Naive thymus-derived CD4-positive, alpha-beta T cell (primary cell): Measurements from ENCODE around the gene OSGIN1. TPM values are rescaled to one million over a fixed set of nuclear protein-coding genes. Genes with fewer than 3 reads are reported as not detected.

Experiments used
- ATAC-seq: fragments of 150-1000 bp; cut with Tn5 transposase; 2 replicates; pipeline ENCODE4 v1.10.0; 2021; ENCODE audit warnings: mild to moderate bottlenecking, moderate library complexity
- CTCF ChIA-PET: fragments of 350-600 bp; sonication (Branson Sonifier 250); formaldehyde crosslinking; loops from one replicate; lab custom pipeline; 2021; ENCODE audit warnings: antibody characterized with exemption; lab: Charles Lee
- POLR2A ChIA-PET: fragments of 350-600 bp; sonication (Branson Sonifier 250); formaldehyde crosslinking; loops from one replicate; lab custom pipeline; 2021; ENCODE audit warnings: antibody characterized with exemption, inconsistent platforms; lab: Charles Lee
- DNase-seq, 9 donors: peaks; one replicate each; pipeline versions ENCODE4 v3.0.0 to v3.0.0-alpha.2; 2020 to 2022; ENCODE audit warnings: mixed read lengths in 1 of 9
- H3K27ac ChIP-seq: one replicate; pipeline ENCODE4 v1.7.0; 2013; ENCODE audit warnings: mild to moderate bottlenecking, low read depth, low read length, moderate library complexity
- H3K27me3 ChIP-seq, 2 donors: one replicate each; pipeline ENCODE4 v1.7.0; 2013; ENCODE audit warnings: low read length in 2 of 2, mild to moderate bottlenecking in 2 of 2, moderate library complexity in 2 of 2; ENCODE audit not compliant: control insufficient read depth in 2 of 2, insufficient read depth in 2 of 2
- H3K36me3 ChIP-seq, 3 experiments: 1 replicate in 2 of 3; 2 replicates in 1 of 3; pipeline ENCODE4 v1.7.0; 2013; ENCODE audit warnings: low read length in 3 of 3, mild to moderate bottlenecking in 3 of 3, moderate library complexity in 1 of 3; ENCODE audit not compliant: insufficient read depth in 3 of 3, control insufficient read depth in 2 of 3
- H3K4me1 ChIP-seq, 2 donors: one replicate each; pipeline ENCODE4 v1.7.0; 2013; ENCODE audit warnings: low read length in 2 of 2, mild to moderate bottlenecking in 2 of 2, moderate library complexity in 1 of 2; ENCODE audit not compliant: control insufficient read depth in 2 of 2, insufficient read depth in 2 of 2
- H3K4me3 ChIP-seq: 2 replicates; pipeline ENCODE4 v1.7.0; 2013; ENCODE audit warnings: mild to moderate bottlenecking, low read length
- H3K9me3 ChIP-seq, 3 experiments: 1 replicate in 2 of 3; 2 replicates in 1 of 3; pipeline ENCODE4 v1.7.0; 2013; ENCODE audit warnings: low read length in 3 of 3; ENCODE audit not compliant: control insufficient read depth in 2 of 3
- H3K27ac Mint-ChIP-seq, 9 donors: one replicate each; pipeline ENCODE4 v1.8.0; 2020 to 2022; ENCODE audit warnings: mixed read lengths in 9 of 9, mild to moderate bottlenecking in 8 of 9, moderate library complexity in 5 of 9, inconsistent platforms in 2 of 9
- H3K27me3 Mint-ChIP-seq, 5 donors: one replicate each; pipeline ENCODE4 v1.8.0; 2021 to 2022; ENCODE audit warnings: mixed read lengths in 5 of 5, mild to moderate bottlenecking in 1 of 5
- H3K36me3 Mint-ChIP-seq, 5 donors: one replicate each; pipeline ENCODE4 v1.8.0; 2020 to 2022; ENCODE audit warnings: mixed read lengths in 5 of 5, mild to moderate bottlenecking in 3 of 5, inconsistent platforms in 1 of 5
- H3K4me1 Mint-ChIP-seq, 7 donors: one replicate each; pipeline ENCODE4 v1.8.0; 2020 to 2022; ENCODE audit warnings: mixed read lengths in 7 of 7, mild to moderate bottlenecking in 3 of 7, inconsistent platforms in 1 of 7
- H3K4me3 Mint-ChIP-seq, 10 donors: one replicate each; pipeline ENCODE4 v1.8.0; 2020 to 2022; ENCODE audit warnings: mild to moderate bottlenecking in 10 of 10, mixed read lengths in 10 of 10, moderate library complexity in 6 of 10, inconsistent platforms in 2 of 10
- H3K9me3 Mint-ChIP-seq, 11 donors: one replicate each; pipeline ENCODE4 v1.8.0; 2020 to 2022; ENCODE audit warnings: mixed read lengths in 11 of 11, mild to moderate bottlenecking in 4 of 11, inconsistent platforms in 1 of 11, moderate library complexity in 1 of 11
- intact Hi-C, 2 donors: fragments of 100-400 bp; cut with micrococcal nuclease; formaldehyde crosslinking; loops; one replicate each; pipeline ENCODE4 v1.15.1; 2023
- polyA plus RNA-seq, 2 donors: library from polyadenylated mRNA; unstranded; fragments of 300-500 nt; fragmentation: Illumina TruSeq; gene quantifications; one replicate each; pipeline ENCODE4 v1.2.3, GENCODE V29; 2021
- total RNA-seq, 6 experiments: library from RNA in 5 of 6; stranded (reverse) in 5 of 6; gene quantifications; 1 replicate in 5 of 6; 2 replicates in 1 of 6; pipeline ENCODE4 v1.2.3 and lab custom pipeline; 2021 to 2026

The OSGIN1 gene
- total and polyA plus RNA-seq, 7 experiments from 2014 or later: 0.34 to 8.4 (median 1.1) TPM; not detected in 1

DNA sequence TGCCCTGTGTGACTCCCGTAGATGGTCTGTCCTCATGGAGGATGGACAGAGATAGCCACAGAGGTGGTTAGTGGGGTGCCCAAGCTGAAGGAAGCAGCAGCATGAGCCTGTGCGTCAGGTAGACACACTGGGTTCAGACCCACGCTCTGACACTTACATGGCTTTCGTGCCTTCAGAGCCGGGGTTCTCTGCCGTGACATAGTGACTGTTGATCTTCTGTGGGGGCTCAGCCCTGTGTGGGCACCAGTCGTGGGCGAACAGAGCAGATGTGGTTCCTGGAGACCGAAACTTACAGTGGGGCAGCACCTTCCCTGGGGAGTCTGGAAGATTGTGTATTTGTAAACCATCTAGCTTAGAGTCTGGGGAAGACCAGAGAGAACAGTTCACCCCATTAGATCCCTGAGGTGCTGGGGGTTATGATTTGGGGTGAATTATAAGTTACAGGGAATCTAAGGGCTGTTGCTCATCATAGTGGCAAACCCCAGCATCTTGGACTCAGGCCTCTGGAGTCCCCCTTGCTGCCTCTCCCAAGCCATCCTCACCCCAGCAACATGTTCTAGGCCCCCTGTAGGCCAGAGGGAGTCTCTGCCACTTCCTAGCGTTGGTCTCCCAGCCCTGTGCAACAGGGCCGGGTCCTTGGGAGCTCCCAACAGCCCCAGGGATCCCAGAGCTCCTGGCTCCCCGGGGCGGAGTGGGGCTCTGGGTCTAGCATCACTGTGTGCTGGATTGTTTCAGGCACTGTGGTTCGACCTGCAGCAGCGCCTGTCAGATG, 43.6 kb downstream of the OSGIN1 start:
- Mint-ChIP-seq H3K27ac (no peak overlapping the region), H3K4me3 (no peak overlapping the region), H3K9me3 (peaks cover 0 to 4% (median 0%) of the 10 kb centered on the region in 11 donors), H3K36me3 (no peaks in the 10 kb centered on the region), H3K4me1 (peaks cover 0 to 4% (median 0%) of the 10 kb centered on the region in 7 donors), H3K27me3 (peaks cover 3 to 68% (median 40%) of the 10 kb centered on the region in 5 donors)
- no peaks in the 10 kb centered on the region for H3K27me3 ChIP-seq
- intact Hi-C loops: no loop called here
- no peaks in the 10 kb centered on the region for H3K36me3 ChIP-seq
- H3K27ac ChIP-seq: no peak overlapping the region
- ATAC-seq (no peak), DNase-seq (no peak)
- CTCF ChIA-PET: no interaction called here
- H3K4me1 ChIP-seq: no peaks in the 10 kb centered on the region
- POLR2A ChIA-PET: no interaction called here
- no peak overlapping the region for H3K4me3 ChIP-seq
- H3K9me3 ChIP-seq: no peaks in the 10 kb centered on the region

DNA sequence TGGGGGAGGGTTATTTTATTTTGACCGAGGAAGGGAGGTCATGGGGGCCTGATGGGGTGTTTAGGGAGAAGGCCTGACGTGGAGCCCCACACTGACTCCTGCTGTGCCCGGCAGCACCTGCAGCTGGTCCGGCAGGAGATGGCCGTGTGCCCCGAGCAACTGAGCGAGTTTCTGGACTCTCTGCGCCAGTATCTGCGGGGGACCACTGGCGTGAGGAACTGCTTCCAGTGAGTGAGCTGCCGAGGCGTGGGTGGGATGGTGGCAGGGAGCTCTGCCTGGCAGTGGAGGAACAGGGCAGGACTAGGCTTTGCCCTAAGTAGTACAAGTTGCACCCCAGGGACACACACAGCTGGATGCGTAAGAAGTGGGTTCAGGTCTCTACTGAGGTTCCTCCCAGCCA, 45.1 kb downstream of the OSGIN1 start:
- Mint-ChIP-seq H3K27me3 (peaks cover 3 to 60% (median 29%) of the 10 kb centered on the region in 5 donors), H3K9me3 (peaks cover 0 to 2% (median 0%) of the 10 kb centered on the region in 11 donors), H3K4me1 (peaks cover 0 to 4% (median 0%) of the 10 kb centered on the region in 7 donors), H3K36me3 (no peaks in the 10 kb centered on the region), H3K4me3 (no peak overlapping the region), H3K27ac (no peak overlapping the region)
- Histone ChIP-seq H3K4me3 (no peak overlapping the region), H3K36me3 (no peaks in the 10 kb centered on the region), H3K9me3 (no peaks in the 10 kb centered on the region), H3K4me1 (no peaks in the 10 kb centered on the region), H3K27ac (no peak overlapping the region), H3K27me3 (no peaks in the 10 kb centered on the region)
- ChIA-PET POLR2A (no interaction called here), CTCF (no interaction called here)
- ATAC-seq (no peak), DNase-seq (no peak)
- intact Hi-C loops: no loop called here

DNA sequence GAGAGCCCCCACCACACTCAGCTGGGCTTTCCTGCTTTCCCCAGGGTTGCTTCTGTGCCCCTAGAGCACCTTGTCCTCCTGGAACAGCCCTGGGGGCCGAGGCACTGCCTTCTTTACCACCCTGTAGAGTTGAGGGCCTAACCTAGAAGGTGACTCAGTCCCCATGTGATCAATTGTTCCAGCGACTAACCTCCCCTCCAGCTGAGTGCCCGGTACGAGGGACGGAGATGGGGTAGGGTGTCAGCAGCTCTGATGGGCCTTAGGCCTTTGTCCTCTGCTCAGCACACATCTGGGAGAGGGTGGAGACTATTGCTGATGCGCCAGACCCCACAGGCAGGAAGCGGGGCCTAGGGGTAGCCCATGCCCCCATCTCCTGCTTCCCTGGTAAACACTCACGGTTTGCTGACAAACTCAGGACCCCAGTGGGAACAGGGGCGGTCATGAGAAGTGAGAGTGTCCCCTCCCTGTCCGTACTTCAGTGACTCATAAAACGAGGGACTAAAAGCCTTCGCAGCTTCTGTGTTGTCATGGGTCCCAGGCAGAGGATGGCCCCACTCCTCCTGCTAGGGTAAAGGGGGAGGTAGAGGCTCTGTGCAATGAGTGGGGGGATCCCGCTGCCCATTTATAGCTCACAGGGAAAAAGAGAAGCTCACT, 48.1 kb downstream of the OSGIN1 start:
- Mint-ChIP-seq H3K27ac (no peak overlapping the region), H3K27me3 (peaks cover 0 to 32% (median 12%) of the 10 kb centered on the region in 5 donors), H3K36me3 (no peaks in the 10 kb centered on the region), H3K4me1 (no peaks in the 10 kb centered on the region), H3K9me3 (peaks cover 0 to under 1% (median 0%) of the 10 kb centered on the region in 11 donors), H3K4me3 (no peak overlapping the region)
- ATAC-seq (no peak), DNase-seq (no peak)
- no peaks in the 10 kb centered on the region for H3K36me3 ChIP-seq
- no peaks in the 10 kb centered on the region for H3K27me3 ChIP-seq
- intact Hi-C loops: no loop called here
- CTCF ChIA-PET: no interaction called here
- no peak overlapping the region for H3K4me3 ChIP-seq
- POLR2A ChIA-PET: no interaction called here
- H3K4me1 ChIP-seq: no peaks in the 10 kb centered on the region
- H3K27ac ChIP-seq: no peak overlapping the region
- no peaks in the 10 kb centered on the region for H3K9me3 ChIP-seq

GRCh38 chr16:84001726-84002125, 48.7 kb downstream of the OSGIN1 start:
- intact Hi-C loops: no loop called here
- no peak for ATAC-seq
- no peaks in the 10 kb centered on the region for H3K9me3 ChIP-seq
- no peak overlapping the region for H3K4me3 ChIP-seq
- H3K4me1 ChIP-seq: no peaks in the 10 kb centered on the region
- no peaks in the 10 kb centered on the region for H3K27me3 ChIP-seq
- H3K36me3 ChIP-seq: no peaks in the 10 kb centered on the region
- H3K9me3 Mint-ChIP-seq: no peaks in the 10 kb centered on the region
- peaks cover 0 to 27% (median 6%) of the 10 kb centered on the region in 5 donors for H3K27me3 Mint-ChIP-seq
- no peaks in the 10 kb centered on the region for H3K4me1 Mint-ChIP-seq
- no peak overlapping the region for H3K27ac Mint-ChIP-seq
- H3K4me3 Mint-ChIP-seq: no peak overlapping the region
- no peak for DNase-seq
- ChIA-PET POLR2A (no interaction called here), CTCF (no interaction called here)
- H3K27ac ChIP-seq: no peak overlapping the region
- H3K36me3 Mint-ChIP-seq: no peaks in the 10 kb centered on the region

DNA sequence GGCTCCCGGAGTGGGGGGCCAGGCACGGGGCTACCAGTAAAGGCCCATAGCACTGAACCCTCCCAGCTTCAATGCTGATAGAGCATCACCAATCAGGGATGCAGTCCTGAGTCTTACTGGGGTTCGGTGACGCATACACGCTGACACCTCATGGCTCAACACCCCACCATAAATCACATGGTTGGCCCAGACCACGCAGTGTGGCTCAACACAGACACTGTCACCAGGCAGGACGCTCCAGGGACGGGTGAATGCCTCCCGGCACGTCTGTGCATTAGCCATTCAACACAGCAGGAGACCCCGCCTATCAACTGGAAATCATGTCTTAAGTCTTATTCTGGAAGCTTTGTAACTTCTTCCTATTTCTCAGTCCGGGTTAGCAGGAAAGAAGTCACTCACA, 50.0 kb downstream of the OSGIN1 start:
- Histone ChIP-seq H3K9me3 (no peaks in the 10 kb centered on the region), H3K27me3 (no peaks in the 10 kb centered on the region), H3K27ac (no peak overlapping the region), H3K36me3 (no peaks in the 10 kb centered on the region), H3K4me3 (no peak overlapping the region), H3K4me1 (no peaks in the 10 kb centered on the region)
- intact Hi-C loops: no loop called here
- no peaks in the 10 kb centered on the region for H3K9me3 Mint-ChIP-seq
- CTCF ChIA-PET: no interaction called here
- H3K4me3 Mint-ChIP-seq: no peak overlapping the region
- POLR2A ChIA-PET: no interaction called here
- ATAC-seq (no peak), DNase-seq (no peak)
- no peak overlapping the region for H3K27ac Mint-ChIP-seq
- H3K36me3 Mint-ChIP-seq: no peaks in the 10 kb centered on the region
- H3K27me3 Mint-ChIP-seq: peaks cover 0 to 27% (median 5%) of the 10 kb centered on the region in 5 donors
- H3K4me1 Mint-ChIP-seq: no peaks in the 10 kb centered on the region

DNA sequence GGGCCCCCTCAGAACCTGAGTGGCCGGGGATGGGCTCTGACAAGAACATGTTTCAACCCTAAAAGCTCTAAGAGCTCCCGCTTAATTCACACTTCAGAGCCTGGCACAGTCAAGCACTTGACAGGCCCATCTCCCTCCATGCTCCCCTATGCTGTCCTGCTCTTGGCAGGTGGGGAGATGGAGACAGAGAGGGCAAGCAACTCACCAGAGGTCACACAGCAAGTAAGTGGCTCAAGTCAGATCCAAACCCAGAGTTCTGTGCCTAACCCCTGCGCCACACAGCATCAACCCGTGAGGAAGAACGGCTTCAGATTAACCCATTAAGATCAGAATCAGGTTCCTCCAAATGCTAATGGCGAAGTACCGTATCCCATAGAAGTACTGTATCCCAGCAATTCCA, 51.4 kb downstream of the OSGIN1 start:
- ChIA-PET POLR2A (no interaction called here), CTCF (no interaction called here)
- intact Hi-C loops: no loop called here
- Histone ChIP-seq H3K9me3 (no peaks in the 10 kb centered on the region), H3K4me1 (no peaks in the 10 kb centered on the region), H3K27ac (no peak overlapping the region), H3K27me3 (no peaks in the 10 kb centered on the region), H3K4me3 (no peak overlapping the region), H3K36me3 (no peaks in the 10 kb centered on the region)
- DNase-seq (no peak), ATAC-seq (no peak)
- Mint-ChIP-seq H3K36me3 (no peaks in the 10 kb centered on the region), H3K9me3 (no peaks in the 10 kb centered on the region), H3K4me3 (no peak overlapping the region), H3K4me1 (peaks cover 0 to 2% (median 0%) of the 10 kb centered on the region in 7 donors), H3K27ac (no peak overlapping the region), H3K27me3 (peaks cover 0 to 16% (median 0%) of the 10 kb centered on the region in 5 donors)
